ENCODE results near the gene RHPN2.

DNA sequence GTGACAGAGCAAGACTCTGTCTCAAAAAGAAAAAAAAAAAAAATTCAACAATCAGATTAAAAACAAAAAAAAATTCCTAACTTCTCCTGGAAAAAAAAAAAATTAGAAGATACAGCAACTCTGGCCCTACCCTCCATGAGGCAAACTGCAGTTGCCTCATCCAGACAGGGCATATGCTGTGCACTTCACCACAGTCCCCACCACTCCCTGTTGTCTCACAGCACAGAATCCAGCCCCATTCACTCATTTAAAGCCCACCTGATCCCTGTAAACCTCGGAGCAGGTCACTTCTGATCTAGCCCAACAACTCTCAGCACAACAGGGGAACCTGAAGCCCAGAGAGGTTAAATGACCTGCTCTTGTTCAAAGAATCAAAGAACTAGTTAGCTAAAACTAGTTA, 24.9 kb downstream of the RHPN2 start:
- TF ChIP-seq YY1 (IDR thresholded peaks at IDR 0.05; ENCODE audit: low read depth): no peak
- TF ChIP-seq, protein P1, sequence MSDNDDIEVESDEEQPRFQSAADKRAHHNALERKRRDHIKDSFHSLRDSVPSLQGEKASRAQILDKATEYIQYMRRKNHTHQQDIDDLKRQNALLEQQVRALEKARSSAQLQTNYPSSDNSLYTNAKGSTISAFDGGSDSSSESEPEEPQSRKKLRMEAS (IDR thresholded peaks at IDR 0.05): no peak
- no peak for TF ChIP-seq TAF1 (IDR thresholded peaks at IDR 0.05; ENCODE audit: low read depth)
- no peak for TF ChIP-seq EGR1 (IDR thresholded peaks at IDR 0.05)
- no peak for TF ChIP-seq RAD21 (IDR thresholded peaks at IDR 0.05; ENCODE audit: low read depth)
- TF ChIP-seq, protein P2, sequence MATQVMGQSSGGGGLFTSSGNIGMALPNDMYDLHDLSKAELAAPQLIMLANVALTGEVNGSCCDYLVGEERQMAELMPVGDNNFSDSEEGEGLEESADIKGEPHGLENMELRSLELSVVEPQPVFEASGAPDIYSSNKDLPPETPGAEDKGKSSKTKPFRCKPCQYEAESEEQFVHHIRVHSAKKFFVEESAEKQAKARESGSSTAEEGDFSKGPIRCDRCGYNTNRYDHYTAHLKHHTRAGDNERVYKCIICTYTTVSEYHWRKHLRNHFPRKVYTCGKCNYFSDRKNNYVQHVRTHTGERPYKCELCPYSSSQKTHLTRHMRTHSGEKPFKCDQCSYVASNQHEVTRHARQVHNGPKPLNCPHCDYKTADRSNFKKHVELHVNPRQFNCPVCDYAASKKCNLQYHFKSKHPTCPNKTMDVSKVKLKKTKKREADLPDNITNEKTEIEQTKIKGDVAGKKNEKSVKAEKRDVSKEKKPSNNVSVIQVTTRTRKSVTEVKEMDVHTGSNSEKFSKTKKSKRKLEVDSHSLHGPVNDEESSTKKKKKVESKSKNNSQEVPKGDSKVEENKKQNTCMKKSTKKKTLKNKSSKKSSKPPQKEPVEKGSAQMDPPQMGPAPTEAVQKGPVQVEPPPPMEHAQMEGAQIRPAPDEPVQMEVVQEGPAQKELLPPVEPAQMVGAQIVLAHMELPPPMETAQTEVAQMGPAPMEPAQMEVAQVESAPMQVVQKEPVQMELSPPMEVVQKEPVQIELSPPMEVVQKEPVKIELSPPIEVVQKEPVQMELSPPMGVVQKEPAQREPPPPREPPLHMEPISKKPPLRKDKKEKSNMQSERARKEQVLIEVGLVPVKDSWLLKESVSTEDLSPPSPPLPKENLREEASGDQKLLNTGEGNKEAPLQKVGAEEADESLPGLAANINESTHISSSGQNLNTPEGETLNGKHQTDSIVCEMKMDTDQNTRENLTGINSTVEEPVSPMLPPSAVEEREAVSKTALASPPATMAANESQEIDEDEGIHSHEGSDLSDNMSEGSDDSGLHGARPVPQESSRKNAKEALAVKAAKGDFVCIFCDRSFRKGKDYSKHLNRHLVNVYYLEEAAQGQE (IDR thresholded peaks at IDR 0.05; ENCODE audit: low read depth): no peak
- TF ChIP-seq CEBPB (IDR thresholded peaks at IDR 0.05): no peak
- TF ChIP-seq, protein P3, sequence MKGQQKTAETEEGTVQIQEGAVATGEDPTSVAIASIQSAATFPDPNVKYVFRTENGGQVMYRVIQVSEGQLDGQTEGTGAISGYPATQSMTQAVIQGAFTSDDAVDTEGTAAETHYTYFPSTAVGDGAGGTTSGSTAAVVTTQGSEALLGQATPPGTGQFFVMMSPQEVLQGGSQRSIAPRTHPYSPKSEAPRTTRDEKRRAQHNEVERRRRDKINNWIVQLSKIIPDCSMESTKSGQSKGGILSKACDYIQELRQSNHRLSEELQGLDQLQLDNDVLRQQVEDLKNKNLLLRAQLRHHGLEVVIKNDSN (IDR thresholded peaks at IDR 0.05): no peak
- TF ChIP-seq EP300 (IDR thresholded peaks at IDR 0.05; ENCODE audit: borderline replicate concordance): no peak
- TF ChIP-seq ZBTB7A (IDR thresholded peaks at IDR 0.05; ENCODE audit: low read depth): no peak
